ENCODE data around the gene BIRC6. TPM values are rescaled to one million over a fixed set of nuclear protein-coding genes. Genes with fewer than 3 reads are reported as not detected.

BIRC6 gene
- total RNA-seq, 1 donor from 2014 or later: 53.6 TPM

DNA sequence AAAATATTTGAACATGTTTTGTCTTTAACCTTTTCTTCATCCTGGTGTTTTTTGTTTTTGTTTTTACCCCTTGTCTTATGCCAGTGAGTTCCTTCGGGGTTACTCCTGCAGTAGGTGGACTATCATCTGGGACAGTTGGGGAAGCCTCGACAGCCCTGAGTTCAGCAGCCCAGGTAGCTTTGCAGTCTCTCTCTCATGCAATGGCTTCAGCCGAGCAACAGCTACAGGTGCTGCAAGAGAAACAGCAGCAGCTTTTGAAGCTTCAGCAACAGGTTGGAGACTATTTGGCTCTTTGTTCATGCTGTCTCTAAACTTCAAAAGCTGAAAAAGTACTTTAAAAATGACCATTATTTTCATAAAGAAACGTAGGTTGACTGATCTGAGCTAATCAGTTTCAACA is 106.3 kb downstream of the BIRC6 start:
- TF ChIP-seq, protein P1, sequence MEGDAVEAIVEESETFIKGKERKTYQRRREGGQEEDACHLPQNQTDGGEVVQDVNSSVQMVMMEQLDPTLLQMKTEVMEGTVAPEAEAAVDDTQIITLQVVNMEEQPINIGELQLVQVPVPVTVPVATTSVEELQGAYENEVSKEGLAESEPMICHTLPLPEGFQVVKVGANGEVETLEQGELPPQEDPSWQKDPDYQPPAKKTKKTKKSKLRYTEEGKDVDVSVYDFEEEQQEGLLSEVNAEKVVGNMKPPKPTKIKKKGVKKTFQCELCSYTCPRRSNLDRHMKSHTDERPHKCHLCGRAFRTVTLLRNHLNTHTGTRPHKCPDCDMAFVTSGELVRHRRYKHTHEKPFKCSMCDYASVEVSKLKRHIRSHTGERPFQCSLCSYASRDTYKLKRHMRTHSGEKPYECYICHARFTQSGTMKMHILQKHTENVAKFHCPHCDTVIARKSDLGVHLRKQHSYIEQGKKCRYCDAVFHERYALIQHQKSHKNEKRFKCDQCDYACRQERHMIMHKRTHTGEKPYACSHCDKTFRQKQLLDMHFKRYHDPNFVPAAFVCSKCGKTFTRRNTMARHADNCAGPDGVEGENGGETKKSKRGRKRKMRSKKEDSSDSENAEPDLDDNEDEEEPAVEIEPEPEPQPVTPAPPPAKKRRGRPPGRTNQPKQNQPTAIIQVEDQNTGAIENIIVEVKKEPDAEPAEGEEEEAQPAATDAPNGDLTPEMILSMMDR (conservative IDR thresholded peaks at IDR 0.05; ENCODE audit: low read depth, low read length): no peak
- DNase-seq (ENCODE audit: low read depth): no peak
- H3K4me3 ChIP-seq (ENCODE audit: low read depth, low read length): no peak overlapping the region

DNA sequence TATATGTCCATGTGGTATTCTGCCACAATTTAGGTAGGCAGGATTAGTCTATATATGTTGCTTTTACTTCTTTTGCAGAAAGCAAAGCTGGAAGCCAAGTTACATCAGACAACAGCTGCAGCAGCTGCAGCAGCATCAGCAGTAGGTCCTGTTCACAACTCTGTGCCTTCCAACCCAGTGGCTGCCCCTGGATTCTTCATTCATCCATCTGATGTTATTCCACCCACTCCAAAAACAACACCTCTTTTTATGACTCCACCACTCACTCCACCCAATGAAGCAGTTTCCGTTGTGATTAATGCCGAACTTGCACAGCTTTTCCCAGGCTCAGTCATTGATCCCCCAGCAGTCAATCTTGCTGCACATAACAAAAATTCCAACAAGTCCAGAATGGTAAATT is 107.6 kb downstream of the BIRC6 start:
- no peak overlapping the region for H3K4me3 ChIP-seq (ENCODE audit: low read depth, low read length)
- no peak for DNase-seq (ENCODE audit: low read depth)
- TF ChIP-seq, protein P1 (conservative IDR thresholded peaks at IDR 0.05; ENCODE audit: low read depth, low read length): no peak

DNA sequence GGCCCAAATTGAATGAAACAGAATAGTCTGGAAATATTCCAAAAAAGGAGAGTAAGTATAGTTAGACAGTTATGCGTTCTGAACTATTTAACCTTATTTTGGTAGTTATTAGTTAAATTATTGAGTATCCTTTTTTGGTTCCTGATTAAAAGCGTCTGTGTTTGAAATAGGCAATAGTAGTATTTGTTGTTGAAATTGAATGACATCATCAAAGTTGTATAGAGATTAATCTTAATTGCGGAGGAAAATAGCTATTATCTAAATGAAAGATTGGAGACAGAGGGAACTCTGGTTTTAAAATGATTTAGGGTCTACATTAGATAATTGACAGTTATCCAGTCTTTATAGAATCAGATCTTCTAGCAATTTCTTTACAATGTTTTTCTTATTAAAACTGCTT is 115.8 kb downstream of the BIRC6 start:
- no peak for DNase-seq (ENCODE audit: low read depth)
- no peak overlapping the region for H3K4me3 ChIP-seq (ENCODE audit: low read depth, low read length)
- TF ChIP-seq, protein P1 (conservative IDR thresholded peaks at IDR 0.05; ENCODE audit: low read depth, low read length): no peak

DNA sequence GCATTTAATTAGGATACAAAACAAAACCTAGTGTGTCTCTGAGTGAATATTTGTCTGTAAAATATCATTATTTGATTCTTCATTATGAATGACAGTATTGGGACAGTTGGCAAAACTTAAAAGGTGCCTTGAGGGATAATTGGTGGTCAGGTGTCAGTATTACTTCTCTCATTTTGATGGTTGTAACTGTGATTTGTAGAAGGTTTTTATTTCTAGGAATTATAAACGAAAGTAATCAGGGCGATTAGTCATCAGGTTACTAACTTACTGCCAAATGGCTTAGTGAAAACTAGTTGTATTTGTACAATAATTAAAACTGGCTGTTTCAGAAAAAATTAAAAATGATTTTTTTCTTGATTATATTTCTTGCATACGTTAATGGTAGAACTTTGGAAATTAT is 117.6 kb downstream of the BIRC6 start:
- no peak for DNase-seq (ENCODE audit: low read depth)
- no peak overlapping the region for H3K4me3 ChIP-seq (ENCODE audit: low read depth, low read length)
- TF ChIP-seq, protein P1 (conservative IDR thresholded peaks at IDR 0.05; ENCODE audit: low read depth, low read length): no peak

DNA sequence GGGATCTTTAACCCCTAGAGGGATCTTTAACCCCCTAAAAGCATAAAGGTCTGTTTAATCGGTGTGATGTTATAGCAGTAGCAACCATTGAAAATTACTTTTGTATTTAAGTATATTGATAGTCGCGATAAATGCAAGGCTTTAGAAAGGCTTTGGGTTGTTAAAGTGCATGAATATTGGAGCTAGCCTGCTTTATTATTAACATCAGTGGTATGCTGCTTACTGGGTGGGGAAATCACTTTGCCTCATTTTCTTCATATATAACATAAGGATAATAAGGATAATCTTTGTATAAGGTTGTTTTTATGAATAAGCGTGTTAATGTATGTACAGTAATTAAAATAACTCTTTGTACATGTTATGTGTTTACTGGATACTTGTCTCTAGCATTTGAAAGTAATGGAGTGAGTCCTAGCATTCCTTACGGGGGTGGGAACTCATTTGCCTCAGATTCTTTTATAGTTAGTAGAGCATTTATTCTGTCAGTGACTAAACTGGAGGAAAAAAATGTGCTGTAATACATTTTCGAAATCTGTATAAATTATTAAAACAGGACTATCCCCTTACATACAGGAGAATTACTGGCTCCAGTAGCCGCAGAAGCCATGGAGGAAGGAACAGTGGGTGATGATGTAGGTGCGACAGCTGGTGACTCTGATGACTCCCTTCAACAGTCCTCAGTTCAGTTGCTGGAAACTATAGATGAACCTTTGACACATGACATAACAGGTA is 122.2 kb downstream of the BIRC6 start:
- no peak overlapping the region for H3K4me3 ChIP-seq (ENCODE audit: low read depth, low read length)
- peak; percentile 6 for DNase-seq (ENCODE audit: low read depth)
- TF ChIP-seq, protein P1 (conservative IDR thresholded peaks at IDR 0.05; ENCODE audit: low read depth, low read length): no peak

DNA sequence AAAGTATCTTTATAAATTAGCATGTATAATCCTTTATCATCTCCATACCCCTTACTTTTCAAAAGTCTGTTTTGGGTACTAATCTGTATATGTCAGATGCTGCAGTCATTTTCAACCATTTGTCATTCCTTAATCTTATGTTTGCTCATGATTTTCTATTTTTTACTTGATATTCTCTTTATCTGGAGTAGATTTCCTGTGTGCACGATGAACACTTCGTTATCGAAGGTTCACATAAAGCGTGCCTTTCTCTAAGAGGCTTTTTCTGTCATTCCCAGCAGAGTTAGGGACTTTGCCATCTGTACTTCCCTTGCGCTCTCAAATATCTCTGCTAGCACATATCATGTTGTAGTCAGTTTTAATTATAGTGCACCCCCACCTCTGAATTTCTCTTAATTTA is 123.2 kb downstream of the BIRC6 start:
- no peak for DNase-seq (ENCODE audit: low read depth)
- TF ChIP-seq, protein P1 (conservative IDR thresholded peaks at IDR 0.05; ENCODE audit: low read depth, low read length): no peak
- no peak overlapping the region for H3K4me3 ChIP-seq (ENCODE audit: low read depth, low read length)

DNA sequence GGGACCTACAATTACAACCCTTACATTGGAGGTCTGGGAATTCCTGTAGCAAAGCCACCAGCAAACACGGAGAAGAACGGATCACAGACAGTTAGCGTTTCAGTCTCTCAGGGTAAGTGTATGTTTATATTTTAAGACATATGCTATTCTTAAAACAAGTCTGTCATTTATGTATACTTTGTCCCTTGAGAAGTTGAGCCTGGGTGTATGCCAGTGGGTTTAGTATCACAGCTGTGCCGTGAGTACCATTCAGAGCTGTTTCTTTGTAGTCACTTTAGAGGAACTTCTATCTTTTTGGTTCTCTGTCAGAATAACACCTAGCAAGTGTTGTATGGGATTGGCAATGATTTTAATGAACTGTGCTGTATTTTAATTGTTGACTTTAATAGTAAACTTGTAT is 125.6 kb downstream of the BIRC6 start:
- no peak for DNase-seq (ENCODE audit: low read depth)
- TF ChIP-seq, protein P1 (conservative IDR thresholded peaks at IDR 0.05; ENCODE audit: low read depth, low read length): no peak
- no peak overlapping the region for H3K4me3 ChIP-seq (ENCODE audit: low read depth, low read length)
